ENCODE measurements around the gene KLHL41. TPM values are rescaled to one million over a fixed set of nuclear protein-coding genes. Genes with fewer than 3 reads are reported as not detected.

The KLHL41 gene
- total RNA-seq, 1 donor from 2014 or later: 0.21 TPM

- no peak for DNase-seq (ENCODE audit: low spot score in 2 of 2)
- Histone ChIP-seq H3K27ac (peak overlapping the region; percentile 36 to 63), H3K4me3 (no peak overlapping the region), H3K27me3 (no peaks in the 10 kb centered on the region), H3K36me3 (peaks cover 3 to 4% of the 10 kb centered on the region in 2 donors), H3K4me1 (peaks cover 0 to 2% of the 10 kb centered on the region in 2 donors), H3K9me3 (no peaks in the 10 kb centered on the region)
- TF ChIP-seq CTCF (IDR thresholded peaks at IDR 0.05): no peak
- intact Hi-C loops (cut with DNase I): no loop called here
These were observed 453 bp downstream of the KLHL41 start for GRCh38 chr2:169509955-169510354.

GRCh38 chr2:169510496-169510895, 994 bp downstream of the KLHL41 start:
- no peak for TF ChIP-seq CTCF (IDR thresholded peaks at IDR 0.05)
- Histone ChIP-seq H3K27ac (peak overlapping the region in 1 of 2 donors; percentile 63), H3K4me3 (no peak overlapping the region), H3K9me3 (no peaks in the 10 kb centered on the region), H3K27me3 (no peaks in the 10 kb centered on the region), H3K36me3 (no peaks in the 10 kb centered on the region), H3K4me1 (peaks cover 0 to 2% of the 10 kb centered on the region in 2 donors)
- intact Hi-C loops (cut with DNase I): no loop called here
- DNase-seq (ENCODE audit: low spot score in 2 of 2): no peak

- no peak for DNase-seq (ENCODE audit: low spot score in 2 of 2)
- Histone ChIP-seq H3K4me1 (peaks cover 0 to 2% of the 10 kb centered on the region in 2 donors), H3K27me3 (no peaks in the 10 kb centered on the region), H3K4me3 (no peak overlapping the region), H3K36me3 (no peaks in the 10 kb centered on the region), H3K9me3 (no peaks in the 10 kb centered on the region), H3K27ac (no peak overlapping the region)
- intact Hi-C loops (cut with DNase I): no loop called here
- TF ChIP-seq CTCF (IDR thresholded peaks at IDR 0.05): no peak
These were observed 2.3 kb downstream of the KLHL41 start for GRCh38 chr2:169511818-169512217.

- no peak for DNase-seq (ENCODE audit: low spot score in 2 of 2)
- Histone ChIP-seq H3K4me3 (no peak overlapping the region), H3K36me3 (no peaks in the 10 kb centered on the region), H3K9me3 (no peaks in the 10 kb centered on the region), H3K4me1 (peaks cover 0 to 2% of the 10 kb centered on the region in 2 donors), H3K27me3 (no peaks in the 10 kb centered on the region), H3K27ac (no peak overlapping the region)
- no peak for TF ChIP-seq CTCF (IDR thresholded peaks at IDR 0.05)
- intact Hi-C loops (cut with DNase I): no loop called here
These were observed 3.0 kb downstream of the KLHL41 start for GRCh38 chr2:169512525-169512924.

- H3K27me3 ChIP-seq: no peaks in the 10 kb centered on the region
These were observed 3.6 kb downstream of the KLHL41 start for GRCh38 chr2:169513094-169513493.

More at GRCh38 chr2:169513094-169513493, 3.6 kb downstream of the KLHL41 start:
- Histone ChIP-seq H3K27ac (no peak overlapping the region), H3K9me3 (no peaks in the 10 kb centered on the region), H3K4me3 (no peak overlapping the region), H3K4me1 (peaks cover 0 to 2% of the 10 kb centered on the region in 2 donors), H3K36me3 (no peaks in the 10 kb centered on the region)
- TF ChIP-seq CTCF (IDR thresholded peaks at IDR 0.05): no peak
- intact Hi-C loops (cut with DNase I): no loop called here
- DNase-seq (ENCODE audit: low spot score in 2 of 2): no peak

Data from ascending aorta (tissue), 2 donors.